MG63 (cell line): ENCODE results near the gene NOS1. TPM values are rescaled to one million over a fixed set of nuclear protein-coding genes. Genes with fewer than 3 reads are reported as not detected.

Experiments used
- DNase-seq: peaks from one replicate; pipeline ENCODE4 v3.0.0-alpha.2; 2020
- H3K27me3 ChIP-seq: fragments of 250-450 bp; sonication (Bioruptor Pico); 2 replicates; pipeline ENCODE4 v1.5.1; 2020; ENCODE audit warnings: mild to moderate bottlenecking, moderate library complexity
- H3K36me3 ChIP-seq: fragments of 250-450 bp; sonication (Bioruptor Pico); 2 replicates; pipeline ENCODE4 v1.5.1; 2020; ENCODE audit warnings: mild to moderate bottlenecking, moderate library complexity
- H3K4me3 ChIP-seq: fragments of 250-450 bp; sonication (Bioruptor Pico); 2 replicates; pipeline ENCODE4 v1.5.1; 2020; ENCODE audit warnings: mild to moderate bottlenecking, moderate library complexity
- H3K9me3 ChIP-seq: fragments of 250-450 bp; sonication (Bioruptor Pico); 2 replicates; pipeline ENCODE4 v1.5.1; 2020; ENCODE audit warnings: mild to moderate bottlenecking, moderate library complexity
- total RNA-seq: library from RNA; depleted of rRNA; stranded (reverse); fragments of >200 nt; shearing (Covaris generic); gene quantifications from 2 replicates; pipeline ENCODE4 v1.2.3, GENCODE V29; 2014; ENCODE audit warnings: low replicate concordance

NOS1 gene
- total RNA-seq, 1 experiment from 2014 or later: not detected

DNA sequence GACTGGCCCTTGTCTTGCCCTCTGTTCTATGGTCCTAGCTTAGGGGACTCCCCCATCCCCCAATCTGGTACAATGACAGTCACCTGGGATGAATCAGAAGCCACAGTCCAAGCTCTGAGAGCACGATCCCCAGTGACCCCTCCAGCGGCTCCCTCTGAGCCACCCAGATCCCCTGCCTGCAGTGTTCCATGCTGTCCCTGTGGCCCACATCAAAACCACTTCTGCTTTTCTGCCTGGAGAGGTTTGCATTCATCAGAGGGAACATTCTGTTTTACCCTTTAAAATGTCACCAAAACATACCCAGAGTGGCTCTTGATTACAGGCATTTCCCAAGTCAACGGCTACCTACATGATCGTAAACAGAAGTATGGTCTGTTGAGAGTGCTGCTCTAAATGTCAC is 47.5 kb downstream of the NOS1 start:
- no peak for DNase-seq

GRCh38 chr12:117312770-117313169 is 48.7 kb downstream of the NOS1 start:
- Histone ChIP-seq H3K27me3 (no peaks in the 10 kb centered on the region), H3K36me3 (no peaks in the 10 kb centered on the region), H3K4me3 (no peak overlapping the region), H3K9me3 (no peaks in the 10 kb centered on the region)
- DNase-seq: no peak

More for the DNA sequence above, 47.5 kb downstream of the NOS1 start:
- no peak overlapping the region for H3K4me3 ChIP-seq
- H3K27me3 ChIP-seq: no peaks in the 10 kb centered on the region
- no peaks in the 10 kb centered on the region for H3K36me3 ChIP-seq
- no peaks in the 10 kb centered on the region for H3K9me3 ChIP-seq

DNA sequence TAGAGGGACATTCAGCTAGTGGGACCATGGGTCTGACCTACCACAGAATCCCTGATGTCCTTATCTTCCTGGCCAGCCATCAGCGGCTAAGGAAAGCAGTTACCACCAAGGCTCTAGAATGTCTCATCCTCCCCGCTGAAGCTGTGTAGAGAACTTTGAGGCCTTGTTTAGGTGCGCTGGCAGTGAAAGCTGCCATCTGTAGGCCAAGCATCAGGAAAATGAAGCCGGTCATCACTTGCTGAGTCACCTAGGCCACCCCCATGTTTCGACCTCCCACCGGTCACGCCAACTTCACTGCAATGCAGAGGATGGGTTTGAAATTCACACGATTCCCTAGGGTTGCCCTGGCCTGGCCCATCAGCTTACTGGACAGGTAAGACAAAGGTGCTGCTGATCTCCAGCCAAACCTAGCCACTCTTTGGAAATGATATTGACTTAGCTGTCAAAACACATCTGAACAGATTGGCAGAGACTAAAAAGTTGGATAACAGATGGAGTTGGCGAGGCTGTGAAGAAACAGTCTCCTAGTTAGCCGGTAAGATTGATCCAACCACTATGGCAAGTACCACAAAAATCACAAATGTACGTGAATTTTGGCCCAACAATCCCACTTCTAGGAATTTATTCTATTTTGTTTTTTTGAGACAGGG is 52.0 kb downstream of the NOS1 start:
- Histone ChIP-seq H3K36me3 (no peaks in the 10 kb centered on the region), H3K27me3 (no peaks in the 10 kb centered on the region), H3K4me3 (no peak overlapping the region), H3K9me3 (no peaks in the 10 kb centered on the region)
- DNase-seq: no peak

DNA sequence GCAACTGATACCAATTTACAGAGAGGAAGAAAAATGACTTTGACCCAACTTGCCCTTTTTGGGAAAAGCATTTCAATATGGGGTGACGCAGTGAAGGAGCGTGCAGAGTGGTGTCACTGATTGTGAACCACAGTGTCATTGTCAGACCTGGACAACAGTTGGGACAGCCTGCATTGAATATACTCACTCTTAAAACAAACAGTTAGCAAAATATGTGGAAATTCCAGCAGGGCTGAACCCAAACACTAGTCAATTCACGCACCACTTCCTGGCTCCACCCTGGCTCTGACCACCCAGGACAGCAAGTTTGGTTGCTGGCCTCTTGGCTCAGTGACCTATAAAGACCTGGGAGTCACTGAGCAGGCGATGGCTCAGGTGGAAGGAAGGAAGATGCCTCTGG is 61.3 kb downstream of the NOS1 start:
- DNase-seq: no peak
- H3K36me3 ChIP-seq: no peaks in the 10 kb centered on the region
- H3K9me3 ChIP-seq: no peaks in the 10 kb centered on the region
- H3K4me3 ChIP-seq: no peak overlapping the region
- H3K27me3 ChIP-seq: no peaks in the 10 kb centered on the region

GRCh38 chr12:117298648-117299225 is 62.7 kb downstream of the NOS1 start:
- Histone ChIP-seq H3K27me3 (no peaks in the 10 kb centered on the region), H3K36me3 (no peaks in the 10 kb centered on the region), H3K4me3 (no peak overlapping the region), H3K9me3 (no peaks in the 10 kb centered on the region)
- DNase-seq: no peak

- no peak overlapping the region for H3K4me3 ChIP-seq
- H3K36me3 ChIP-seq: no peaks in the 10 kb centered on the region
- no peaks in the 10 kb centered on the region for H3K27me3 ChIP-seq
- H3K9me3 ChIP-seq: no peaks in the 10 kb centered on the region
- DNase-seq: no peak
Measured at GRCh38 chr12:117298191-117298590, 63.2 kb downstream of the NOS1 start.

- H3K4me3 ChIP-seq: no peak overlapping the region
- H3K27me3 ChIP-seq: no peaks in the 10 kb centered on the region
- no peak for DNase-seq
- H3K36me3 ChIP-seq: no peaks in the 10 kb centered on the region
- H3K9me3 ChIP-seq: no peaks in the 10 kb centered on the region
Measured at GRCh38 chr12:117294189-117294603, 67.2 kb downstream of the NOS1 start.

DNA sequence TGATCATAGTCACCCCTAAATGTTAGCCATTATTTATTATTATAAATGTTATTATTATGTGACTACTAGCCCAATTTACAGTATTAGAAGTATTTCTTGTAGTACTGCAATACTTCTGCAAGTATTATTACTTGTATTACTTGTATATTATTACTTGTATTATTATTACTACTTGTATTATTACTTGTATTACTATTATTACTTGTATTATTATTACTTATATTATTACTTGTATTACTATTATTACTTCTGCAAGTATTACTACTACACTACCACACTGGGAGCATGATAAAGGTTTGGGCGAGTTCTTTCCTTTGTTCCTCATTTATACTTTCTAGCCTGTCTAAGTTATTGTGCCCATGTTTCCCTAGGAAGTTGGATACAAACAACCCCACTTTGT is 67.9 kb downstream of the NOS1 start:
- Histone ChIP-seq H3K4me3 (no peak overlapping the region), H3K9me3 (no peaks in the 10 kb centered on the region), H3K36me3 (no peaks in the 10 kb centered on the region), H3K27me3 (no peaks in the 10 kb centered on the region)
- DNase-seq: no peak

- Histone ChIP-seq H3K4me3 (no peak overlapping the region), H3K36me3 (no peaks in the 10 kb centered on the region), H3K27me3 (no peaks in the 10 kb centered on the region), H3K9me3 (no peaks in the 10 kb centered on the region)
- no peak for DNase-seq
Measured at GRCh38 chr12:117292688-117293087, 68.7 kb downstream of the NOS1 start.

- Histone ChIP-seq H3K36me3 (no peaks in the 10 kb centered on the region), H3K9me3 (no peaks in the 10 kb centered on the region), H3K4me3 (no peak overlapping the region), H3K27me3 (no peaks in the 10 kb centered on the region)
- DNase-seq: no peak
Measured at GRCh38 chr12:117284140-117284539, 77.3 kb downstream of the NOS1 start.

DNA sequence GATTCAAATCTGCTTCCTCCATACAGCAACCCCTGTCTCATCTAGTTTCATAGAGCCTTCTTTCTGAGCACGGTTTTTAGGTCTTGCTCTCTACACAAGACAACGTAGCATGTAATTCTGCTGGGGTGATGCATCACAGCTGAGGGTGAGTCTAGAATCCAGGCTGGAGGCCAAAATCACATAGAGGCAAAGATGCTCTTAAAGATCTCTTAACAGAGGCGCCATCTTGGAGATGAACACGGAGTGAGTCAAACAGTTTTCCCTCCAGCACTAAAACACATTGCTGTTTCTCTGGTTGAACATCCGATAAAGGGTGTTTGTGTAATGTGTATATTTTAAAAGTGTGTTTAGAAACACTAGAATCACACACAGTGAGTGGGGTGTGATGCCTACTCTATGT is 78.9 kb downstream of the NOS1 start:
- peak; percentile 39 for DNase-seq
- Histone ChIP-seq H3K4me3 (no peak overlapping the region), H3K36me3 (no peaks in the 10 kb centered on the region), H3K9me3 (no peaks in the 10 kb centered on the region), H3K27me3 (no peaks in the 10 kb centered on the region)

- Histone ChIP-seq H3K9me3 (no peaks in the 10 kb centered on the region), H3K4me3 (no peak overlapping the region), H3K36me3 (no peaks in the 10 kb centered on the region), H3K27me3 (no peaks in the 10 kb centered on the region)
- DNase-seq: no peak
Measured at GRCh38 chr12:117280019-117280680, 81.3 kb downstream of the NOS1 start.

DNA sequence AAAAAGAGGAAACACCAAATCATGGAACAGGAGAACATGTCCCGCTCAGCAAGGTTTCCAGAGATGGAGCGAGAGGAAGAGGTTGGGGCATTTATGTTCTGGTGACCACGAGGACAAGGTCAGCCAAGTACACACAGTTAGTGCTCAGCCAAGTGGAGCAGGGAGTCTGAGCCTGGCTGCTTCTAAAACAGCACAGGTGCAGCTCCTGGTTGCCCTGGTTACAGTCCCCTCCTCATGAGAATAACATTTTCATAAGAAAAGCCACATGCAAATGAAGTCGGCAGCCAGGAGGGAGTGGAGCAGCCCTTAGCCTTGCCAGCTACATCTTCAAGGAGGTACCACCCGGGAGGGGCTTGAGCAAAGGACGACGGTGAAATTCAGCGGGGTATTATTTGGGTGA is 81.8 kb downstream of the NOS1 start:
- Histone ChIP-seq H3K9me3 (no peaks in the 10 kb centered on the region), H3K36me3 (no peaks in the 10 kb centered on the region), H3K27me3 (no peaks in the 10 kb centered on the region), H3K4me3 (no peak overlapping the region)
- no peak for DNase-seq

GRCh38 chr12:117277875-117278274 is 83.6 kb downstream of the NOS1 start:
- Histone ChIP-seq H3K4me3 (no peak overlapping the region), H3K27me3 (0 out of 2 replicates have a peak, but pooled peaks cover 4% of the 10 kb centered on the region), H3K9me3 (no peaks in the 10 kb centered on the region), H3K36me3 (no peaks in the 10 kb centered on the region)
- DNase-seq: no peak

DNA sequence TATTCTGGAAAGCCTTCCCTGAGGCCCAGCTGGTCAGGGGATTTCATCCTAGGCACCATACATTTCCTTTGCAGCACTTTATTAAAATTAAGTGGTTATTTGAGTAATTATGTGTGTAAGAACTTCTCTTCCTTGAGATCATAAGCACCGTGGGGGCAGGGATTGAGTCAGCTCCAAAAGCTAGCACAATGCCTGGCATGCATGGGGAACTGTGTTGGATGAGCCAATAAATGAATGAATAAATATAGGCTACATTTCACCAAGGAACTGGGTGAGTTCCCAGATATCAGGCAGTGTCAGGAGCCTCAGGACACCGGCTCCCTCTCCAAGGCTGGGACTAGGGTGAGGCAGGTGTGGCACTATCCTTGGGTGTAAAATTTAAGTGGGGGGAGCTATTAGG is 88.3 kb downstream of the NOS1 start:
- H3K9me3 ChIP-seq: no peaks in the 10 kb centered on the region
- H3K36me3 ChIP-seq: no peaks in the 10 kb centered on the region
- DNase-seq: peak; percentile 36
- H3K4me3 ChIP-seq: no peak overlapping the region
- 0 out of 2 replicates have a peak, but pooled peaks cover 4% of the 10 kb centered on the region for H3K27me3 ChIP-seq

GRCh38 chr12:117272690-117273089 is 88.7 kb downstream of the NOS1 start:
- DNase-seq: no peak
- 0 out of 2 replicates have a peak, but pooled peaks cover 4% of the 10 kb centered on the region for H3K27me3 ChIP-seq
- H3K4me3 ChIP-seq: no peak overlapping the region
- no peaks in the 10 kb centered on the region for H3K36me3 ChIP-seq
- H3K9me3 ChIP-seq: no peaks in the 10 kb centered on the region

DNA sequence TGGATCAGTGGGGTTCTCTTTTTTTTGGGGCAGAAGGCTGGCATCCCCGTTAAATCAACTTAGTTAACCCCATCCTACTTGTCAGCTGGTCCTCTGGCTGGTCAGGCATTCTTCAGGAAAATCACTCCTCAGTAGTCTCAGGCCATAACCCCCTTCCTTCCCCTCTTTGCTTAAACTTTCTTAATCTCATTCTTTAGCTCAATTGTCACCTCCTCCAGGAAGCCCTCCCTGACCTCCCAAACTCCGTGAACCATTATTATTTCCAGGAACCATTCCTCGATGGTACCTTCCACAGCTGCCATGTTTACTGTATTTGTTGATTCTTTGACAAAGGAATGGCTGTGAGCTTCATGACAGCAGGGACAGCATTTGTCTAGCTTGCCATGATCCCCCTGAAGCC is 98.7 kb downstream of the NOS1 start:
- H3K4me3 ChIP-seq: no peak overlapping the region
- H3K9me3 ChIP-seq: peaks cover 4% of the 10 kb centered on the region
- H3K27me3 ChIP-seq: no peaks in the 10 kb centered on the region
- DNase-seq: no peak
- no peaks in the 10 kb centered on the region for H3K36me3 ChIP-seq

DNA sequence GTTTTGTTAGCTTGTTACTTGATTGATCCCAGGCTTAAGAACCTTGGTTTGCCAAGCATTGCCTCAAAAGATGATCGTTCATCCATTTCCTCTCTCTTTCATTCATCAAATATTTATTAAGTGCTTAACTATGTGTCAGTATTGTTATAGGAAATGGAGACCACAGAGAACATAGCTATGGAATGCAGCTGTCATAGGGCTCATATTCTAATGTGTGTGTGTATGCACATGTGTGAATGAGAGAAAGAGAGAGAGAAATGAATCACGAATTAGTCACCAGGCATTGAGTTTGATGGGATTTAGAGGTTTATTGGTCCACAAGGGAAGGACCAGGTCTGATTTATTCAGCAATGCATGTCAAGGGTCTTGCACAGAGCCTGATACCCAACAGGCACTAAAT is 100.2 kb downstream of the NOS1 start:
- Histone ChIP-seq H3K4me3 (no peak overlapping the region), H3K27me3 (no peaks in the 10 kb centered on the region), H3K36me3 (no peaks in the 10 kb centered on the region), H3K9me3 (peaks cover 4% of the 10 kb centered on the region)
- no peak for DNase-seq
